ENCODE measurements around the gene CMTM8.

The CMTM8 gene

DNA sequence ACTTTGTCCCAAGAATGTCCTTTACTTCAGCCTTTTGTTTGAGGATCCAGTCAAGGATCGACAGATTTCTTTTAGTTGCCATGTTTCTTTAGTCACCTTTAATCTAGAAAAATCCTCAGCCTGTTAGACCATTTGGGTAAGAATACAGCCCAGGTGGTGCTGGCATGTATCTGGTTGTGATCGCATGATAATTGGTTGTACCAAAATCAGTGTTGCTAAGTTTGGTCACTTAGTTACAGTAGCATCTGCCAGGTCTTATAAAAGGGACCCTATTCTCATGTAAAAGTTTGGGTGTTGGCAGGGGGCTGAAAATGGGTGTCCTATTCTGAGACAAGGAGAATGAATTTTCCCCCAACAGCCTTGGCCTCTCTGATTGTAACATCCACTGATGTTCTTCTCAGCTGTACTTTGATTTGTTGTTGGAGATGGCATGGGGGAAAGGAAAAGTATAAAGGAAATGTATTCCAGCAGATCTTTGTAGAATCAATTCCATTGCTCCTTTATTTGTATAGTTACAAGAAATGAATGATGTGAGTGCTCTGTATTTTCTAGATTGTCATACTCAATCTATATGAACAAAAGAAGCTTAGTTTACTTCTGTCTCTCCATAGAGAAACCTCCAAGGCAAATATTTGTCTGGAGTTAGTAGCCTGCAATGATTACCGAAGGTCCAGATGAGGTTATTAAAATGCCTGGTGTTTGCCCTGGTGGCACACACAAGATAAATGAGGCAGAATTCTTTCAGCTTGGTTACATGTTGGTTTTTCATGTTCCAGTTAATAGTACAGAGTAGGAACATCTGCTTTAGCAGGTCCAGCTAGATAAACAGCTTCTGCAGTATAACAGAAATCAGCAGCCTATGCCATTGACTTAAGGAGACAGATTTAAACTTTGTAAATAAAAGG lies 65.7 kb downstream of the CMTM8 start:
- DNase-seq (ENCODE audit: low spot score in 2 of 2) (no peak), ATAC-seq (no peak)
- Mint-ChIP-seq H3K36me3 (no peaks in the 10 kb centered on the region), H3K27ac (peak overlapping the region; percentile 79), H3K9me3 (no peaks in the 10 kb centered on the region), H3K4me1 (peaks cover 28% of the 10 kb centered on the region), H3K4me3 (no peak overlapping the region)

GRCh38 chr3:32305361-32305876 lies 66.9 kb downstream of the CMTM8 start:
- Mint-ChIP-seq H3K36me3 (no peaks in the 10 kb centered on the region), H3K4me1 (peaks cover 28% of the 10 kb centered on the region), H3K4me3 (no peak overlapping the region), H3K27ac (no peak overlapping the region), H3K9me3 (no peaks in the 10 kb centered on the region)
- ATAC-seq (peak; percentile 49), DNase-seq (ENCODE audit: low spot score in 2 of 2) (no peak)

GRCh38 chr3:32306072-32306471 lies 67.6 kb downstream of the CMTM8 start:
- ATAC-seq (no peak), DNase-seq (ENCODE audit: low spot score in 2 of 2) (no peak)
- Mint-ChIP-seq H3K9me3 (no peaks in the 10 kb centered on the region), H3K4me3 (no peak overlapping the region), H3K36me3 (no peaks in the 10 kb centered on the region), H3K27ac (no peak overlapping the region), H3K4me1 (peaks cover 28% of the 10 kb centered on the region)

- Mint-ChIP-seq H3K4me1 (peaks cover 22% of the 10 kb centered on the region), H3K27ac (no peak overlapping the region), H3K4me3 (no peak overlapping the region), H3K9me3 (no peaks in the 10 kb centered on the region), H3K36me3 (no peaks in the 10 kb centered on the region)
- no peak for DNase-seq (ENCODE audit: low spot score in 2 of 2)
- no peak for ATAC-seq
Observed at GRCh38 chr3:32307591-32307990, 69.1 kb downstream of the CMTM8 start.

DNA sequence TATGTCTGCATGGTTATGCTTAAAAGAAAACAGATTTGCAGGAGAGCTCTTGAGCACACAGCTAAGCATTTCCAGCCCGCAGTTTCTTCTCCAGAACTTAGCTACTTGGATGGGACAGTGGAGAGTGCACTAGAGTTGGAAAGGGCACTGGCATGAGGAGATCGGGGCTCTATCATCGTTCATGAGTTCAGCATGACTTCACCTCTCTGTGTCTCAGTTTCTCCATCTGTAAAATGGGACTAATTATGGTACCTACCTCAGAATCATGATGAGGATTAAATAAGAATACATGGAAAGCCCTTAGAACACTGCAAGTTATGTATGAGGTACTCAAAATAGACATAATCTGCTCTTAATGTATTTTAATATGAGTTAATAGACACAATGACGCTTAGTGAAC lies 69.9 kb downstream of the CMTM8 start:
- DNase-seq (ENCODE audit: low spot score in 2 of 2), result no peak
- Mint-ChIP-seq H3K9me3 (no peaks in the 10 kb centered on the region), H3K4me3 (no peak overlapping the region), H3K27ac (no peak overlapping the region), H3K4me1 (peaks cover 17% of the 10 kb centered on the region), H3K36me3 (no peaks in the 10 kb centered on the region)
- ATAC-seq, result no peak

- Mint-ChIP-seq H3K9me3 (no peaks in the 10 kb centered on the region), H3K36me3 (no peaks in the 10 kb centered on the region), H3K4me3 (no peak overlapping the region), H3K4me1 (peaks cover 25% of the 10 kb centered on the region), H3K27ac (no peak overlapping the region)
- no peak for ATAC-seq
- no peak for DNase-seq (ENCODE audit: low spot score in 2 of 2)
Observed at GRCh38 chr3:32309654-32310242, 71.3 kb downstream of the CMTM8 start.

DNA sequence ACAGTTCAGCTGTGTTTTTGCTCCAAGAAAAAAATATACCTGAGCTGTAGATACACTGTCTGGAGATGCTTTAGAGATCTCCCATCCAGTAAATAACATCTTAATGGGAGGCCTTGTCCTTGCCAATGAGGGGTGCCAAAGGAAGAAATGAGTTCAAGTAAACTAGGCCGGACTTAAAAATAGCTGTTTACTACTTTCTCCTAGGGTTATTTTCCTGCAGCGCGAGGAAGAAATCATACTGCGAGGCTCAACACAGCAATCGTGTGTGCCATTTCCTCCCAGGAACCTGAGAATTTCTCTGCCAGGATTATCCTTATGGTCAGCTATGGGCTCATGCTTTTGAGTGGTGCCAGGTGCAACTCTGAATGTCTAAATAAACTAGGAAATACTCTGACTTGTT lies 71.9 kb downstream of the CMTM8 start:
- Mint-ChIP-seq H3K4me3 (no peak overlapping the region), H3K27ac (no peak overlapping the region), H3K36me3 (no peaks in the 10 kb centered on the region), H3K9me3 (no peaks in the 10 kb centered on the region), H3K4me1 (peaks cover 25% of the 10 kb centered on the region)
- no peak for ATAC-seq
- no peak for DNase-seq (ENCODE audit: low spot score in 2 of 2)

DNA sequence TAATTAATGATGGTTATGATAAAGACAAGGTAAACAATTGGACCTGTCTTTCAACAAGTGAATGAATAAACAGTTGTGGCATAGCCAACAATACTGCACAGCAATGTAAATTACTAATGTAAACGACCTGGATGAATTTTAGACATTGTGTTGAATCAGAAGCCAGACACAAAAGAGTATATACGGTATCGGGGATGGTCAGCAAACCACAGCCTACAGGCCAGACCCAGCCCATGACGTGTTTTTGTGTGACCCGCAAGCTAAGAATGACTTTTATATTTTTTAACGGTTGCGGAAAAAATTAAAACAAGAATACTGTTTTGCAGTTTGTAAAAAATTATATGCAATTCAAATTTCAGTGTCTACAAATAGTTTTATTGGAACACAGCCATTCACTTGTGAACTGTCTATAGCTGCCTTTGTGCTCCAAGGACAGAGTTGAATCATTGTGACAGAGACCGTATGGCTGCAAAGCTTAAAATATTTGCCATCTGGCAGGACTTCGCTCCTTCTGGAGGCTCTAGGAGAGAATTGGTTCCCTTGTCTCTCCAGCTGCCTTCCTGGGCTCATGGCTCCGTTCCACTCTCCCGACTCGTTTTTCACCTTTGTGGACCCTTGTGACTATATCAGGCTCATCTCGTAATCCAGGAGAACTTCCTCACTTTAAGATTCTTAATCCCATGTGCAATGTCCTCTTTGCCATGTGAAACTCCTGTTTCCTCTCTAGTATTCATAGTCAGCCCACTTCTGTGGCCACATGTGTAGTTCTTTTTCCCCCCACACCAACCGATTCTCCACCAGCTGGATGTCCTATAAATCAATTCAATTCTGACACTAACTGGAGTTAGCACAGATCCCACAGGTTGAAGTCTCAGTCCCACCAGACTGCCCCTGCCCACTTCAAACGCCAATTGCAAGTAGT lies 72.7 kb downstream of the CMTM8 start:
- H3K27ac Mint-ChIP-seq, result no peak overlapping the region
- ATAC-seq (no peak), DNase-seq (ENCODE audit: low spot score in 2 of 2) (no peak)
- no peaks in the 10 kb centered on the region for H3K9me3 Mint-ChIP-seq
- no peak overlapping the region for H3K4me3 Mint-ChIP-seq
- peaks cover 22% of the 10 kb centered on the region for H3K4me1 Mint-ChIP-seq
- no peaks in the 10 kb centered on the region for H3K36me3 Mint-ChIP-seq

DNA sequence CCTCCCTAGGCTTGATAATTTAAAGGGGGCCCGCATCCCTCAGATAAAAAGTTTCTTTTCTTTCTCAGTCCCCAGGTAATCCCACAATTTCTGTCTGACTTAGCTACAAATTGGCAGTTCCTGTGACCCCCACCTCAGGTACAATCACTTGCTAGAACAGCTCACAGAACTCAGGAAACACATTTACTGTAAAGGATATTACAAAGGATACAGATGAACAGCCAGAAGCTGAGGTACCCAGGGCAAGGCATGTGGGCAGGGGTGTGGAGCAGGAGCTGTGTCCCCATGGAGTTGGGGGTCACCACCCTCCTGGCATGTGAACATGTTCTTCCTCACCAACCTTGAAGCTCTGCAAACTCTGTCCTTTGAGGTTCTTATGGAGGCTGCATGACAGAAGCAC lies 73.8 kb downstream of the CMTM8 start:
- Mint-ChIP-seq H3K36me3 (no peaks in the 10 kb centered on the region), H3K27ac (no peak overlapping the region), H3K4me1 (peaks cover 15% of the 10 kb centered on the region), H3K4me3 (no peak overlapping the region), H3K9me3 (no peaks in the 10 kb centered on the region)
- no peak for DNase-seq (ENCODE audit: low spot score in 2 of 2)
- no peak for ATAC-seq

DNA sequence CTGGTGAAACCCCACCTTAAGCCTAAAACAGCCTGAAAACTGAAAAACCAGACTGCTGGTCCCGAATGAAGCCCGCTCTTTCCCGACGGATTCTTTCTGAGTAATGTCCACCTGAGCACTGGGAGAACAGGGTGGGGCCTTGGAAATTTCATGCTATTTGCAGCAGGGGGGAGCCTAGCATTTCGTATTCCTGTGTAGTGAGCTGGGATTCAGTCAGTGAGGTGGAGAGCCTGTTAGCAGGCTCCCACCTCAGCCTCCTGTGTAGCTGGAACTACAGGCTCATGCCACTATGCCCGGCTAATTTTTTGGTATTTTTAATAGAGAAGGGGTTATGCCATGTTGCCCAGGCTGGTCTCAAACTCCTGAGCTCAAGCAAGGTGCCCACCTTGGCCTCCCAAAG lies 74.7 kb downstream of the CMTM8 start:
- Mint-ChIP-seq H3K36me3 (no peaks in the 10 kb centered on the region), H3K9me3 (no peaks in the 10 kb centered on the region), H3K4me1 (peaks cover 12% of the 10 kb centered on the region), H3K4me3 (peak overlapping the region; percentile 44), H3K27ac (peak overlapping the region; percentile 26)
- no peak for ATAC-seq
- DNase-seq (ENCODE audit: low spot score in 2 of 2), result no peak

DNA sequence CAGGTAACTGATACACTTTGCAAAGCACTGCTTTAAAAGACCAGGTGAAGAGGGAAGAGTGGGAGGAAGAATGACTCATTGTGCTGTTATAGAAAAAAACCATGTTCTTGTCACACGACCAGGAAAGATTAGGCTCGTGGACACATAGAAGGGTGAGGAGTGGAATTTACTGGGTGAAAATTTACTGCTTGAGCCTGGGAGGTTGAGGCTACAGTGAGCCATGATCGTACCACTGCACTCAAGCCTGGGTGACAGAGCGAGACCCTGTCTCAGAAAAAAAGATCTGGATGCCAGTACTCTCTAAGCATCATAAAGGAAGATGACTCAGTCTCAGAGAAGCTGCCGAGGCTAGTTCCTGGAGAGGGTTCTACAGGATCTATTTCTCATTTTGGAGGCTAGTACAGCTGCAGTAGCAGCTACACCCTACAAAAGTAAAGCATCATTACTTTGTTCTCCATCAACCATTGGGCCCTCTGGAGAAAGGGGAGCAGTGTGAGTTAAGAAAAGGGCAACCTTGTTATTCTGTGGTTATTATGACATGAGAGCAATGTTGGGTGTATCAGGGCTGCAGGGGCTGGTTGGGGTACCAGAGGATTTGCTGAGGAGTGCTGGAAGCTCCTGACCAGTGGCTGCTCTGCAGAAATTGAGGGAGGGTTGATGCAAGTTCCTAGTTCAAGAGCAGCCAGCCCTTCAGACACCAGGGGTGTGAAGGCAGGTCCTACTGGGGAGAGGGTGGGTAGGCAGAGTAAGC lies 75.4 kb downstream of the CMTM8 start:
- no peaks in the 10 kb centered on the region for H3K9me3 Mint-ChIP-seq
- DNase-seq (ENCODE audit: low spot score in 2 of 2), result no peak
- no peaks in the 10 kb centered on the region for H3K36me3 Mint-ChIP-seq
- ATAC-seq, result peak; percentile 91
- peak overlapping the region; percentile 26 for H3K27ac Mint-ChIP-seq
- H3K4me3 Mint-ChIP-seq, result peak overlapping the region; percentile 44
- H3K4me1 Mint-ChIP-seq, result peaks cover 12% of the 10 kb centered on the region

DNA sequence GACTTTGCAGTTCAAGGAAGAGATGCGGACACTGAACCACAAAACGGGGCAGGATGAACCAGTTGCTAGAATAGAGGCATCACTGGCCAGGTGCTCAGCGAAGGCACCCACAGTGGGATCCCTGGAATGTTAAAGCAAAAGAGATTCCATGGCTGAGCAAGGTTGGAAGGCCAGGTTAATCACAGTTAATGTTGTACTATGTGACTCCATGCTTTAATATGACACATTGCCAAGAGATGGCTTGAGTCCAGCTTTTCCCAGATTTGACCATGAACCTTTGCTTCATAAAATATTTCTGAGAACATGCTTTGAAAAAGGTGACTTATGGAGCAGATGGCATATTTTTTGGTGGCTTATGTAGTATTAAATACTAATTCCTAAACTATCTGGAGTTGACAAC lies 77.0 kb downstream of the CMTM8 start:
- peaks cover 12% of the 10 kb centered on the region for H3K4me1 Mint-ChIP-seq
- no peak overlapping the region for H3K27ac Mint-ChIP-seq
- no peaks in the 10 kb centered on the region for H3K9me3 Mint-ChIP-seq
- no peaks in the 10 kb centered on the region for H3K36me3 Mint-ChIP-seq
- no peak for ATAC-seq
- DNase-seq (ENCODE audit: low spot score in 2 of 2), result no peak
- no peak overlapping the region for H3K4me3 Mint-ChIP-seq

DNA sequence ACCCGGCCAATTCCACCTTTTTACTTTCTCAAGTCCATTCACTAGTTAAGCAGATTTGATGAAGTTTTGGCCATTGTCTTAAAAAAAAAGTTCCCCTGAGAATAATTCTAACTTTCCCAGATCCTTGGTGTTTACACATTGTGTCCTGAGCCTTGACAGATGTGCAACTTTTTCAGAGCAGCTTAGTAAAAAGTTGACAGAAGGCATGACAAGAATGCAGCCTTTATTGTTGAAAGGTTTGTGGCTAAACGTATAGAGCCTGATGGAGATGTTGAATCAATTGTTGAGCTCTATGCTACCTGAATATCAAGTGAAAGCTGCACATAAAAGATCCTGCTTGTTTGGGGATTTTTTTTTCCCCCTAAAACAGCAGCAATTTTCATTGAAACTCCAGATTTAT lies 77.8 kb downstream of the CMTM8 start:
- no peak overlapping the region for H3K27ac Mint-ChIP-seq
- H3K36me3 Mint-ChIP-seq, result no peaks in the 10 kb centered on the region
- no peak overlapping the region for H3K4me3 Mint-ChIP-seq
- H3K9me3 Mint-ChIP-seq, result no peaks in the 10 kb centered on the region
- ATAC-seq (no peak), DNase-seq (ENCODE audit: low spot score in 2 of 2) (no peak)
- peaks cover 12% of the 10 kb centered on the region for H3K4me1 Mint-ChIP-seq

DNA sequence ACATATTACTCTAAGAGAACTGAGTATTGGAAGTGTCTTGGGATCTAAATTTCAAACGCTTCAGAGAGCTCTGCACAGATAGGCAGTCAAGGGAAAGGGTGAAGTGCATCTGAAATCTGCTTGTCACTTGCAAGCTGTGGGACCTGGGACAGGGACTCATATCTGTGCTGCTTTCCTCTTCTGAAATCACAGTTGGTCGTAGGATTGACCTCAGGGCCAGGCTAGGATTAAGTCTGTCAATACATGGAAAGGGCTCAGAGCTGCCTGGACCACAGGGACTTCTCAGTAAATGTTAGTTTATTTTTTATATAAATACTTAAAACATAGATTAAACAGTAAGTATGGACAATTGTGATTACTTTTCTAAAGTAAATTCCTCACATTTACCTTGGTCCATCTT lies 78.5 kb downstream of the CMTM8 start:
- Mint-ChIP-seq H3K9me3 (no peaks in the 10 kb centered on the region), H3K4me1 (peaks cover 12% of the 10 kb centered on the region), H3K27ac (no peak overlapping the region), H3K4me3 (no peak overlapping the region), H3K36me3 (no peaks in the 10 kb centered on the region)
- no peak for DNase-seq (ENCODE audit: low spot score in 2 of 2)
- ATAC-seq, result no peak

GRCh38 chr3:32319607-32320006 lies 81.1 kb downstream of the CMTM8 start:
- ATAC-seq, result no peak
- H3K27ac Mint-ChIP-seq, result no peak overlapping the region
- no peak for DNase-seq (ENCODE audit: low spot score in 2 of 2)
- H3K4me3 Mint-ChIP-seq, result no peak overlapping the region
- no peaks in the 10 kb centered on the region for H3K36me3 Mint-ChIP-seq
- H3K9me3 Mint-ChIP-seq, result no peaks in the 10 kb centered on the region
- no peaks in the 10 kb centered on the region for H3K4me1 Mint-ChIP-seq
